GM19238 (cell line): ENCODE measurements around the gene RERG.
"Not testable (repeated sequence)": the region's sequence is repeated elsewhere in the genome, so short reads cannot be mapped to it uniquely, and the experiment has no call there.

ENCODE experiments used
- DNase-seq: peaks from one replicate; pipeline ENCODE4 v3.0.0; 2011; ENCODE audit warnings: low spot score; ENCODE audit not compliant: insufficient read length

RERG gene

DNA sequence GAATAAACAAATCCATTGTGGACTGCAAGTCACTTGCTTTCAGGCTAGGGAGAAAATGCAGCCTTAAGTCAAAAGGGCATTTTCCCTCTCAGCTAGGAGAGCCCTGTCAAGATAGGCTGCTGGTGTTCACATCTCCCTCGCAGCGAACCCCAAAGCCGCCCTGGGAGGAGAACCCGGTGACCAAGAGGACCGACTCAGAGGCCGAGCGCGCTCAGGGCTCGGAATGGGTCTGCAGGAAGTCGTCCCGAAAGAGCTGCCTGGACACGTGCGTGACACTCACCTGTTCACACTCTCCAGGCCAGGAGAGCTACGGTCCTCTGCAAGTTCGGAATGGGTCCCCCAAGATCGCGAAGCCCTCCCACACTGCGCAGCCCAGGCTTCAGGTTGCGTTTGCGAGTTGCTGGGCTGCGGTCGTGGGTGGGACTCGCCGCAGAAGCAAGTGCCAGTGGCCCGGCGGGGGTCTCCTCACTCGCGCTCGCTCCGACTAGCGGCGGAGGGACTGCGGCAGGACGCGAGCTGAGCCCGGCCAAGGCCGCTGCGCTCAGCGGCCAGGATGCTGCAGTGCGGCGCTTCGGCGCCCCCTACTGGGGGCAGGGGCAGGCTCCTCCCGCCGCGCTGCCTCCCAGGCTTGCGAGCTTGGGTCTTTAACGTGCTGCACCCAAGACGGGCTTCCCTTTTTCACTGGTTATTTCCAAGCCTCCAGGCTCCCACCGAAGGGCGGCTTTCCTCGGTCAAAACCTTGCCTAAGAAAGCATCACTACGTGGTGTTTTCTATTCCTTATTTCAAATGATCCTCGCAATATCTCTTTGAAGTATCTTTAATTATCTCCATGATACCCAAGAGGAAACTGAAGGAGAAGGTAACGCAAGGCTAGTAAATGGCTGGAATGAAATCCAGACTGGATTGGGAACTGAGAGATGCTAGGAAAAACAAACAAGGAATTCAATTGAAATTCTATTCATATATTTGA lies at the start of gene RERG:
Gene RERG, minus strand, starts transcription at position 503 of the 971 bp plus-strand sequence. CDS start 3,928 bp downstream, outside the sequence.
- DNase-seq: peak; percentile 64

GRCh38 chr12:15270591-15270990 lies 49.4 kb upstream of the RERG start:
- no peak for DNase-seq

- peak; percentile 15 for DNase-seq
Observed at GRCh38 chr12:15268927-15269552, 47.8 kb upstream of the RERG start.

DNA sequence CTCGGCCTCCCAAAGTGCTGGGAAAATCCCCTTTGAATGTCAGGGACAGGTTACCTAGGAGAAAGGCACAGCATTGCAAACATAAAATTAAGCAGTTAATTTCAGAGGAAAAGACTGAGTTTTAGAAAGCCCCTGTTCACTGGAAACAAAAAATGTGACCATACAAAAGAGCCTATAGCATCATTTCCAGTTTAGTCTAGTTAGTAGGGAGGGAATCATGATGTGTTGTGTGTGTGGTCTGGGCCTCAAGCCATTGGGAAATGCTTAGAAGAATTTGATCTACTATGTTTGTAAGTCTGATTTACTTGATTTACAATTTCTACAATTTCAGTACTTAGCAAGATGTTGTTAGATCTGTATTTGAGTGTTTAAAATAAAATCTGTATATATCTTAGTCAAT lies 47.1 kb upstream of the RERG start:
- no peak for DNase-seq

DNA sequence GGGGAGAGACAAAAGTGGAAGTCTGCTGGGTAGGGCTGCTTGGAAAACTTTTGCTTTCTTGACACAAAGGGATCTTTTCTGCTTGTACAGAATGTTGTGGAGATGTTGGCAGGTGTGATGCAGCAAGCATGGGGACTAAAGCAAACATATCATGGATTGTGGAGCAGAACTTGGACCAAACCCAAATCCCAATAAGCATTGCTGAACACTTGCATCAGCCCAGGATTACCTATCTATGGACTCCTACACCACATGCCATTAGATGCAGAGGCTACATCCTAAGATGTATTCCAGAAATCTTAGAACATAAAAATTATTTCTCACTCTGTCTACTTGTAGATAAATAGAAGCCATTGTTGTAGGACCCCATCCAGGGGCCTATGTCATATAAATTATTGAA lies 44.7 kb upstream of the RERG start:
- no peak for DNase-seq

GRCh38 chr12:15256761-15257160 lies 35.5 kb upstream of the RERG start:
- no peak for DNase-seq

DNA sequence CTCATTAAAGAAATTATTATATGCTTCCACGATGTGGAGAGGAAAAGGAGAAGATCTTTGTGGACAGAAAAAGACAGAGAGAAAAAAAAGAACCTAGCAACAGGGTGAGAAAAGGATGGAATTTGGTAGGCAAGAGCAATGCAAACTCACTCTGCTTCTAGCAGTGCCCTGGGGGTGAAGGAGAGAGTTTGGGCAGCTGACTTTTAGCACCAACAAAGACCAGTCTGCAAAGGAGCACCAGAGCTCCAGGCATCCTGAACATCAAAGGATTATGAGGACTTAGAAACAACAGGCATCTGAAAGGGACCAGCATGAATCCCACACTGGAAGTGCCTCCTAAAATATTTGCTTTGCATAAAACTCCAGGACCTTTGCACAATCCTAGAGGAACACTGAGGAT lies 32.8 kb upstream of the RERG start:
- DNase-seq: no peak

DNA sequence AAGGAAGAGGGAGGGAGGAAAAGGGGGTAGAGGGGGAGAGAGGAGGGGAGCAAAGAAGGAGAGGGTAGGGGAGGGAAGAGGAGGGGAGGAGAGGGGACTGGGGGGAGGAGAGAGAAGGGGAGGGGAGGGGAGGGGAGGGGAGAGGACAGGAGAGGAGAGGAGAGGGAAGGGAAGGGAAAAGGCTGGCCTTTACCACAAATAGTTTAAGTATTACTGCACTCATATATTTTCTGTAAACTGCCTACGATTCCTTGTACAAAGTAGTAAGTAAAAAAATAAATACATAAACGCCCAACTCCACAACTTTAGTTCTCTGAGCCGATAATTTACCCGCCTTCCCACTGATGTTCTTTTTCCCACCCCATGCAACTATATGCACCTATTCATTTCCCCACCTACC lies 23.7 kb upstream of the RERG start:
- no peak for DNase-seq

GRCh38 chr12:15244341-15244740 lies 23.1 kb upstream of the RERG start:
- DNase-seq: no peak

DNA sequence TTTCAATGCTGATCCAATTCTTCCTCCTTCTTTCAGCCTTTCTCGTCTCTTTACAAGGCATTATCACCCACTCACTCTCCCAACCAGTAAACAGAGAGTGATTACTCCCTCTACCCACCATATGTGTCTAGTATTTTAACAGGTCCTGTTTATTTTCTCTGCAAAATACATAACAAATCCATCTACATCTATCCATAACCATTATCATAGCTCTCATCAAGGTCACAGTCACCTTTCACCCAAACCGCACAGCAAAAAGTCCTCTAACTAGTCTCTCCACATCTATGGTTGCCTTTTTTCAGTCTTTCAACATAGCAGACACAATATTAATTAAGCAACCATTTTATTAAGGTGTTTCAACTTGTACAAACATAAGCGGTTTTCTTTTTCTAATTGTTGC lies 21.9 kb upstream of the RERG start:
- DNase-seq: no peak

DNA sequence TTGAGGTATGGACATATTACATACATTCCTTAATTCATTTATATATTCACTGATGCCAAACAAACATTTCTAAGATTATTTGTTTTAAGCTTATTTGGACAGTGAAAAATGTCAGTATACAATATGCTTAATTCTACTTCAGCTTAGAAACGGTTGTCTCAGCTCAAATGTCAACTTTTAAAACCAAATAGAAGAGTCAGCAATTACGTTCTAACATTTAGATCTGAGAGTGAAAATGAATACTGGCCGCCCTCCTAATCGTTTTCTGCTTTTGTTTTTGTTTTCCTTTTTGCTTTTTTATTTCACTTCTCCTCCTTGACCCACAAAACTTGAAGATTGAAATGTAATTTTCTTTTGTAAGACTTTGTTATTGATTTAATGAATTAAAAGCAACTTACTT lies 19.7 kb upstream of the RERG start:
- no peak for DNase-seq

DNA sequence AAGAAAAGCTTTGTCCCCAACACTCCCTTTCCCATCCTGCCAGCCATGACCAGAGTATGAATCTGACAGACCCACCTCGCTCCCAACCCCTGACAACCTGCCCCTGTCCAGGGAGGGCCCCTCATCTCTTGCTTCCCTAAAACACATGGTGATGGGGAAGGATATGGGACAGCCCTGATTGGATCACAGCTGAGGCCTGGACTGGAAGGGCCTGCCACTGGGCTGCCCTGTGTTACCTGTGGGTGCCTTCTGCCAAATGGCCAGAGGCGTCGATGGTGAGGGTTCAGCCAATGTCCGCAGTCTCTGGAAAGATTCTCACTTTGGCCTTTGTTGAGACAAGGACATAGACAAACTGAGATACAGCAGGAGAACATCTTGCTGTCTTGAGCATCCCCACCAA lies 13.3 kb upstream of the RERG start:
- no peak for DNase-seq

DNA sequence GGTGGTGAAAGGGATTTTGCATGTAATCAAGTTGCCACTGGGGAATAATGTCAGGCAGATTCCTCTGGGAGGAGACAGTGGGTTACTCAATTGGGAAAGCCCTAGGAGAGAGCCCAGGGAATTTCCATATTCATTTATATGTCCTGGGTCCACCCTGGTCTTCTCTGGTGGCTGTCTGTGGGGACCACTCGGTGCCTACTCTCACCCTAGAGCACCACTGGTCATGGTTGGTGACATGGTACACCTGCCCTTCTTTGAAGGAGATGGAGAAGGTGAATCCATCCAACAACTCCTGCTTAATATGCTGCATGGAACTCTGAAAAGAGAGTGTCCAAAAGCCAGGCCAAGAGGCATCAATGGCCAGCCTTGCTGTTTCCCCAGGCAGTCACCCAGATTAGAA lies 12.8 kb upstream of the RERG start:
- DNase-seq: no peak

DNA sequence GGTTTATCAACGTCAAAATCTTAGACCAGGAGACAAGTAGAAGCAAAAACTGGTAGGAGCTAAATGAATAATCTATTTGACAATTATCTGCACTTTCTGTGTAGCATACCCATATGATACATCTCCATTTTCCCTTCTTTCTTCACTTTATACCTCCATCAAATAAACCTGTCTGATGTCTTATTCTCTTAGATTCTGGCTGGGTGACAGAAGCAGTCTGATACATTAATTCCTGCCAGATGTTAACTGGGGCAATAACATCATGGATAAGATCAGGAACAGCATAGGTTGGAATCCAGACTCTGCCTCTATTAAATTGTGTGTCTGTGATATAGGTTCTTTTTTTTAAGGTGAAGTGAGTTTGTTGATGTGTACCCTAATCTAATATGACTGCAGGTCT lies 11.7 kb upstream of the RERG start:
- no peak for DNase-seq

- DNase-seq: no peak
Observed at GRCh38 chr12:15231493-15231892, 10.3 kb upstream of the RERG start.

- DNase-seq: no peak
Observed at GRCh38 chr12:15230751-15231150, 9.5 kb upstream of the RERG start.

- no peak for DNase-seq
Observed at GRCh38 chr12:15230137-15230536, 8.9 kb upstream of the RERG start.

GRCh38 chr12:15227004-15227679 lies 5.9 kb upstream of the RERG start:
- no peak for DNase-seq

DNA sequence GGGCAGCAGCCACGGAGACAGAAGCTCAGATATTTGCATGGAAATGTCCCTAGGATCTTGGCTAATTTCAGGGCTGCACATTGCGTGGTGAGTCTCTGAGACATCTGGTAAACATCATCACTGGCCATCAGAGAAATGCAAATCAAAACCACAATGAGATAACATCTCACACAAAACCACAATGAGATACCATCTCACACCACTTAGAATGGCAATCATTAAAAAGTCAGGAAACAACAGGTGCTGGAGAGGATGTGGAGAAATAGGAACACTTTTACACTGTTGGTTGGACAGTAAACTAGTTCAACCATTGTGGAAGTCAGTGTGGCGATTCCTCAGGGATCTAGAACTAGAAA lies 4.6 kb upstream of the RERG start:
- not testable (repeated sequence) for DNase-seq

GRCh38 chr12:15225136-15225862 lies 4.1 kb upstream of the RERG start:
- no peak for DNase-seq

DNA sequence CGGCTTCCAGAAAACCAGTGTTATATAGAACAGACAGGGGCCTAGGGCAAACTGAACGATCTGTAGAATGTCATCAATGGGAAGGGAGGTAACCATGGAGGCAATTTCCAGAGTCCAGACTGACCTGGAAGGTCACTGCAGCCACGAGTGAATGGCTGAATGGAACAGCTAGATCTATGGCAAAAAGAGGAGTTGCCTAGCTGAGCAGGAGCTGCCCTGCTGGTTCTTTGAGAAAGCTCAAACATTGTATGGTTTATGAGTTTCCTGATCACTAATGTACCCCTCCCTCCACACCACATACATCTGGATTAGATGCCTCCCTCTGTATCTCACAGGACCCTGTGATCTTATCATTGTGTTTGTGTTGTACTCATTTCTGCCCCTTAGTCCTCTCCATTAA lies 1.0 kb upstream of the RERG start:
- DNase-seq: no peak

DNA sequence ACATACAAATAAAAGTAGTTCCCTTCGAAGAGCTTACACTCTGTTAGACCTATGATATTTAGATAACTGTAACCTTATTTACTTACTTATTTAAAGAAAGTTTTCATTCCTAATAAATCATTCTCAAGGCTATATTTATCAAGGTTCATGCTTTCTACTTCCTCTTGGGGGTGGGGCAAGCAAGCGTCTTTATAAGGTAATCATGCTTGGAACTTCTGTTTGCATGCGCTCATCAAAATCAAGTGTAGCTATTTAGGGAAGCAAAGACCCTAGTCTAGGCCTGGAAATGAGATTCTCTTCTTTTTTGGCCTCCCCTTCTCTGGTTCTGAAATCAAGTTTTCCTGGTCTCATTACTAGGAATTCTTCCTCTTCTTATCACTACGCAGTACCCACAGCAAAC lies 766 bp downstream of the RERG start:
- DNase-seq: no peak
